CD14-positive monocyte (primary cell): Measurements from ENCODE around the gene RPUSD3. TPM values are rescaled to one million over a fixed set of nuclear protein-coding genes. Genes with fewer than 3 reads are reported as not detected.

Source experiments
- DNase-seq, 3 donors: peaks; one replicate each; pipeline ENCODE4 v3.0.0-alpha.2; 2011 to 2022
- H2AFZ ChIP-seq: 2 replicates; pipeline ENCODE4 v1.6.0; 2012; ENCODE audit warnings: mild to moderate bottlenecking, low read depth, low read length, inconsistent platforms; ENCODE audit not compliant: insufficient read depth, poor library complexity, severe bottlenecking
- H3K27ac ChIP-seq, 2 donors: 1 replicate in 1 of 2; 2 replicates in 1 of 2; pipeline ENCODE4 v1.5.1; 2012 to 2013; ENCODE audit warnings: low read length in 2 of 2, control low read depth in 1 of 2, inconsistent platforms in 1 of 2, low read depth in 1 of 2, mild to moderate bottlenecking in 1 of 2
- H3K27me3 ChIP-seq, 2 donors: one replicate each; pipeline versions ENCODE4 v1.6.0 to v1.6.1; 2011 to 2013; ENCODE audit warnings: low read length in 2 of 2; ENCODE audit not compliant: control insufficient read depth in 2 of 2, insufficient read depth in 2 of 2
- H3K36me3 ChIP-seq, 2 donors: replicated peaks in 1 of 2; 1 replicate in 1 of 2; 2 replicates in 1 of 2; pipeline versions ENCODE4 v1.5.1 to v1.6.1; 2012 to 2013; ENCODE audit warnings: low read length in 2 of 2, control low read depth in 1 of 2, inconsistent platforms in 1 of 2, mild to moderate bottlenecking in 1 of 2; ENCODE audit not compliant: insufficient read depth in 2 of 2, control insufficient read depth in 1 of 2
- H3K4me1 ChIP-seq, 2 donors: 1 replicate in 1 of 2; 2 replicates in 1 of 2; pipeline versions ENCODE4 v1.5.1 to v1.6.1; 2012 to 2013; ENCODE audit warnings: low read length in 2 of 2, control low read depth in 1 of 2, inconsistent platforms in 1 of 2, mild to moderate bottlenecking in 1 of 2, moderate library complexity in 1 of 2; ENCODE audit not compliant: insufficient read depth in 2 of 2, control insufficient read depth in 1 of 2
- H3K4me2 ChIP-seq: replicated peaks from 2 replicates; pipeline ENCODE3; 2012; ENCODE audit warnings: low read length, moderate library complexity, mild to moderate bottlenecking; ENCODE audit not compliant: poor library complexity, severe bottlenecking; ENCODE audit errors: extremely low read depth
- H3K4me3 ChIP-seq, 3 experiments: fragments of 200-600 bp in 1 of 3; sonication (generic) in 1 of 3; replicated peaks in 1 of 3; 1 replicate in 2 of 3; 2 replicates in 1 of 3; pipeline ENCODE4 v1.5.1; 2011 to 2013; ENCODE audit warnings: low read length in 3 of 3, mild to moderate bottlenecking in 3 of 3, control low read depth in 2 of 3, low read depth in 2 of 3, inconsistent platforms in 1 of 3, moderate library complexity in 1 of 3
- H3K79me2 ChIP-seq: 2 replicates; pipeline ENCODE4 v1.6.0; 2012; ENCODE audit warnings: mild to moderate bottlenecking, control low read depth, inconsistent platforms, low read length, moderate library complexity; ENCODE audit not compliant: insufficient read depth
- H3K9ac ChIP-seq: 2 replicates; pipeline ENCODE4 v1.6.0; 2017; ENCODE audit warnings: low read length, mild to moderate bottlenecking; ENCODE audit not compliant: insufficient read depth, poor library complexity, severe bottlenecking
- H3K9me3 ChIP-seq, 2 donors: replicated peaks in 1 of 2; 1 replicate in 1 of 2; 2 replicates in 1 of 2; pipeline versions ENCODE4 v1.5.1 to v1.6.1; 2012 to 2013; ENCODE audit warnings: low read length in 2 of 2, control low read depth in 1 of 2; ENCODE audit not compliant: control insufficient read depth in 1 of 2, insufficient read depth in 1 of 2
- H4K20me1 ChIP-seq: 2 replicates; pipeline ENCODE4 v1.6.0; 2012; ENCODE audit warnings: mild to moderate bottlenecking, low read length, control low read depth, moderate library complexity; ENCODE audit not compliant: insufficient read depth
- H3K27ac Mint-ChIP-seq, 7 donors: one replicate each; pipeline ENCODE4 v1.8.0; 2020; ENCODE audit warnings: mild to moderate bottlenecking in 7 of 7, mixed read lengths in 7 of 7, moderate library complexity in 6 of 7, inconsistent platforms in 2 of 7
- H3K27me3 Mint-ChIP-seq, 3 donors: one replicate each; pipeline ENCODE4 v1.8.0; 2021 to 2022; ENCODE audit warnings: low read depth in 3 of 3, mild to moderate bottlenecking in 3 of 3, mixed read lengths in 3 of 3, moderate library complexity in 3 of 3, inconsistent platforms in 1 of 3
- H3K36me3 Mint-ChIP-seq, 2 donors: one replicate each; pipeline ENCODE4 v1.8.0; 2020; ENCODE audit warnings: mixed read lengths in 2 of 2, inconsistent platforms in 1 of 2, mild to moderate bottlenecking in 1 of 2
- H3K4me1 Mint-ChIP-seq: one replicate; pipeline ENCODE4 v1.8.0; 2020; ENCODE audit warnings: mild to moderate bottlenecking, mixed read lengths
- H3K4me3 Mint-ChIP-seq, 2 donors: one replicate each; pipeline ENCODE4 v1.8.0; 2020; ENCODE audit warnings: mild to moderate bottlenecking in 2 of 2, mixed read lengths in 2 of 2, moderate library complexity in 1 of 2
- H3K9me3 Mint-ChIP-seq, 7 donors: one replicate each; pipeline ENCODE4 v1.8.0; 2020 to 2022; ENCODE audit warnings: mixed read lengths in 7 of 7, mild to moderate bottlenecking in 6 of 7, moderate library complexity in 6 of 7, inconsistent platforms in 2 of 7
- WGBS: methylation state at CpG from one replicate; pipeline ENCODE4 v1.1.5; 2013; ENCODE audit warnings: missing lambda C conversion rate; ENCODE audit not compliant: insufficient coverage; 5-methylcytosine and 5-hydroxymethylcytosine counted together
- intact Hi-C, 2 donors: fragments of 100-400 bp; cut with micrococcal nuclease; formaldehyde crosslinking; loops; one replicate each; pipeline versions ENCODE4 v1.15.0 to v1.15.1; 2023
- polyA plus RNA-seq, 3 donors: library from polyadenylated mRNA; depleted of rRNA in 1 of 3; unstranded in 2 of 3; stranded (reverse) in 1 of 3; fragments of 300-500 nt in 2 of 3; fragments of >200 nt in 1 of 3; fragmentation: Illumina TruSeq in 2 of 3; gene quantifications; 1 replicate in 2 of 3; 2 replicates in 1 of 3; pipeline ENCODE4 v1.2.3, GENCODE V29; 2012 to 2021
- TF ChIP-seq, protein P1 (sequence below): fragments of 200-600 bp; IDR thresholded peaks from one replicate; pipeline ENCODE4 v1.8.0; 2022; ENCODE audit warnings: antibody characterized with exemption, mild to moderate bottlenecking

The RPUSD3 gene
- polyA plus RNA-seq, 3 donors: 42.6 to 51.5 (median 43.4) TPM

DNA sequence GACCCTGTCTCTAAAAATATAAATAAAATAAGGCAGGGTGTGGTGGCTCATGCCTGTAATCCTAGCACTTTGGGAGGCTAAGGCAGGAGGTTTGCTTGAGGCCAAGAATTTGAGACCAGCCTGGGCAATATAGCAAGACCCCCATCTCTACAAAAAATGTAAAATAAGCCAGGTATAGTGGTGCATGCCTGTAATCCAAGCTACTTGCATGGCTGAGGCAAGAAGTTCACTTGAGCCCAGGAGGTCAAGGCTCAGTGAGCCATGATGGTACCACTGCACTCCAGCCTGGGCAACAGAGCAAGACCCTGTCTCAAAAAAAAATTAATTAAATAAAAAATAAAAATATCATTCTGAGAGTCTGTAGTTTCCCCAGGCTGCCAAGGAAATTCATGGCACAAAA, 42.5 kb upstream of the RPUSD3 start:
- Mint-ChIP-seq H3K27ac (no peak overlapping the region), H3K36me3 (no peaks in the 10 kb centered on the region), H3K27me3 (peaks cover 2% of the 10 kb centered on the region in 3 donors), H3K4me1 (peaks cover 10% of the 10 kb centered on the region), H3K9me3 (peaks cover 0 to 2% (median 0%) of the 10 kb centered on the region in 7 donors), H3K4me3 (no peak overlapping the region)
- no peak overlapping the region for H3K4me2 ChIP-seq
- no peak overlapping the region for H3K9ac ChIP-seq
- H3K9me3 ChIP-seq: no peaks in the 10 kb centered on the region
- no peaks in the 10 kb centered on the region for H3K27me3 ChIP-seq
- TF ChIP-seq, protein P1, sequence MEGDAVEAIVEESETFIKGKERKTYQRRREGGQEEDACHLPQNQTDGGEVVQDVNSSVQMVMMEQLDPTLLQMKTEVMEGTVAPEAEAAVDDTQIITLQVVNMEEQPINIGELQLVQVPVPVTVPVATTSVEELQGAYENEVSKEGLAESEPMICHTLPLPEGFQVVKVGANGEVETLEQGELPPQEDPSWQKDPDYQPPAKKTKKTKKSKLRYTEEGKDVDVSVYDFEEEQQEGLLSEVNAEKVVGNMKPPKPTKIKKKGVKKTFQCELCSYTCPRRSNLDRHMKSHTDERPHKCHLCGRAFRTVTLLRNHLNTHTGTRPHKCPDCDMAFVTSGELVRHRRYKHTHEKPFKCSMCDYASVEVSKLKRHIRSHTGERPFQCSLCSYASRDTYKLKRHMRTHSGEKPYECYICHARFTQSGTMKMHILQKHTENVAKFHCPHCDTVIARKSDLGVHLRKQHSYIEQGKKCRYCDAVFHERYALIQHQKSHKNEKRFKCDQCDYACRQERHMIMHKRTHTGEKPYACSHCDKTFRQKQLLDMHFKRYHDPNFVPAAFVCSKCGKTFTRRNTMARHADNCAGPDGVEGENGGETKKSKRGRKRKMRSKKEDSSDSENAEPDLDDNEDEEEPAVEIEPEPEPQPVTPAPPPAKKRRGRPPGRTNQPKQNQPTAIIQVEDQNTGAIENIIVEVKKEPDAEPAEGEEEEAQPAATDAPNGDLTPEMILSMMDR: no peak
- no peak overlapping the region for H3K27ac ChIP-seq
- intact Hi-C loops: no loop called here
- no peak for DNase-seq
- H2AFZ ChIP-seq: no peak overlapping the region
- H4K20me1 ChIP-seq: no peaks in the 10 kb centered on the region
- peaks cover 10% of the 10 kb centered on the region for H3K79me2 ChIP-seq
- no peak overlapping the region for H3K4me3 ChIP-seq
- H3K36me3 ChIP-seq: no peaks in the 10 kb centered on the region
- H3K4me1 ChIP-seq: peaks cover 8 to 11% of the 10 kb centered on the region in 2 donors

DNA sequence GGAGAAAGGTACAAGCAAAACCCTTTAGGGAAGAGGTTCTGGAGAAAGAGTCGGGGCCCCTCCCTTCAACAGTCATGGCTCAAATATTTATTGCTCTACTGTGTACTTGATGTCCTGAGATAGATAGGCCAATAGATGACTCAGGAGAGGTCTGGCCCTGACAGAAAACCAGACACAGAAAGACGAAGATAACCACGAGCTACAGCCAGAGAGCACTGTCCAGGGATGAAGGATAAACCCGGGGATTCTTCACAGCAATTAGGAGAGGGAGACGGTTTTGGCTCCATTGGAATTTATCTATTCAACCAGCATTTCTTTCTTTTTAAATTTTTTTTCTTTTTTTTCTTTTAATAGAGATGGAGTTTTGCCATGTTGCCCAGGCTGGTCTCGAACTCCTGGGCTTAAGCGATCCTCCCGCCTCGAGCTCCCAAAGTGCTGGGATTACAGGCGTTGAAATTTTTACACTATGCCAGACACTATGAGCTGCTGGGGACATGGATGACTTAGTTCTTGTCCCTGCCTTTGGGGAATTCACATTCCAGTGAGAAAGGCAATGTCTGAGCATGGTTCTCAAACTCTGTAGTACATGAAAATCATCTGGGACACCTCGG, 40.9 kb upstream of the RPUSD3 start:
- Mint-ChIP-seq H3K9me3 (peaks cover 0 to 2% (median 0%) of the 10 kb centered on the region in 7 donors), H3K4me3 (no peak overlapping the region), H3K36me3 (no peaks in the 10 kb centered on the region), H3K27ac (no peak overlapping the region), H3K27me3 (peaks cover 2% of the 10 kb centered on the region in 3 donors), H3K4me1 (peaks cover 2% of the 10 kb centered on the region)
- no peaks in the 10 kb centered on the region for H3K27me3 ChIP-seq
- H3K9me3 ChIP-seq: no peaks in the 10 kb centered on the region
- H3K79me2 ChIP-seq: no peaks in the 10 kb centered on the region
- H3K4me3 ChIP-seq: no peak overlapping the region
- H3K27ac ChIP-seq: no peak overlapping the region
- no peaks in the 10 kb centered on the region for H3K36me3 ChIP-seq
- TF ChIP-seq, protein P1: no peak
- H3K4me2 ChIP-seq: no peak overlapping the region
- no peak for DNase-seq
- 80% methylated on average over 1 of the region's 11 CpGs for WGBS
- intact Hi-C loops: no loop called here
- H3K4me1 ChIP-seq: peaks cover 0 to under 1% of the 10 kb centered on the region in 2 donors
- H2AFZ ChIP-seq: no peak overlapping the region
- H4K20me1 ChIP-seq: no peaks in the 10 kb centered on the region
- no peak overlapping the region for H3K9ac ChIP-seq
